ENCODE data around the gene LRRC1. TPM values are rescaled to one million over a fixed set of nuclear protein-coding genes. Genes with fewer than 3 reads are reported as not detected.

LRRC1 gene
- total RNA-seq, 1 donor from 2014 or later: 2.6 TPM

GRCh38 chr6:53831936-53832660, 37.3 kb downstream of the LRRC1 start:
- H3K4me3 Mint-ChIP-seq (ENCODE audit: unreplicated experiment): no peak overlapping the region
- H3K27me3 Mint-ChIP-seq (ENCODE audit: unreplicated experiment): peaks cover 2% of the 10 kb centered on the region
- TF ChIP-seq CTCF (IDR thresholded peaks at IDR 0.05; ENCODE audit: partially characterized antibody, unreplicated experiment): no peak
- no peaks in the 10 kb centered on the region for H3K36me3 Mint-ChIP-seq (ENCODE audit: unreplicated experiment)
- no peaks in the 10 kb centered on the region for H3K9me3 Mint-ChIP-seq (ENCODE audit: unreplicated experiment)
- no peak overlapping the region for H3K27ac Mint-ChIP-seq (ENCODE audit: unreplicated experiment)
- peaks cover 7% of the 10 kb centered on the region for H3K4me1 Mint-ChIP-seq (ENCODE audit: low read depth, unreplicated experiment)
- no peak for DNase-seq

GRCh38 chr6:53833155-53833554, 38.4 kb downstream of the LRRC1 start:
- Mint-ChIP-seq H3K27ac (ENCODE audit: unreplicated experiment) (no peak overlapping the region), H3K9me3 (ENCODE audit: unreplicated experiment) (no peaks in the 10 kb centered on the region), H3K36me3 (ENCODE audit: unreplicated experiment) (no peaks in the 10 kb centered on the region), H3K4me1 (ENCODE audit: low read depth, unreplicated experiment) (peaks cover 12% of the 10 kb centered on the region), H3K4me3 (ENCODE audit: unreplicated experiment) (no peak overlapping the region), H3K27me3 (ENCODE audit: unreplicated experiment) (peaks cover 2% of the 10 kb centered on the region)
- no peak for DNase-seq
- TF ChIP-seq CTCF (IDR thresholded peaks at IDR 0.05; ENCODE audit: partially characterized antibody, unreplicated experiment): no peak

- no peak overlapping the region for H3K27ac Mint-ChIP-seq (ENCODE audit: unreplicated experiment)
Observed at GRCh38 chr6:53834132-53834531, 39.3 kb downstream of the LRRC1 start.

GRCh38 chr6:53837865-53838769, 43.3 kb downstream of the LRRC1 start:
- Mint-ChIP-seq H3K4me1 (ENCODE audit: low read depth, unreplicated experiment) (peaks cover 10% of the 10 kb centered on the region), H3K9me3 (ENCODE audit: unreplicated experiment) (no peaks in the 10 kb centered on the region), H3K27ac (ENCODE audit: unreplicated experiment) (no peak overlapping the region), H3K27me3 (ENCODE audit: unreplicated experiment) (peaks cover 2% of the 10 kb centered on the region), H3K4me3 (ENCODE audit: unreplicated experiment) (no peak overlapping the region), H3K36me3 (ENCODE audit: unreplicated experiment) (no peaks in the 10 kb centered on the region)
- TF ChIP-seq CTCF (IDR thresholded peaks at IDR 0.05; ENCODE audit: partially characterized antibody, unreplicated experiment): no peak
- DNase-seq: no peak

More at GRCh38 chr6:53834132-53834531, 39.3 kb downstream of the LRRC1 start:
- DNase-seq: no peak
- no peaks in the 10 kb centered on the region for H3K36me3 Mint-ChIP-seq (ENCODE audit: unreplicated experiment)
- H3K27me3 Mint-ChIP-seq (ENCODE audit: unreplicated experiment): peaks cover 2% of the 10 kb centered on the region
- H3K4me1 Mint-ChIP-seq (ENCODE audit: low read depth, unreplicated experiment): peaks cover 12% of the 10 kb centered on the region
- no peaks in the 10 kb centered on the region for H3K9me3 Mint-ChIP-seq (ENCODE audit: unreplicated experiment)
- no peak for TF ChIP-seq CTCF (IDR thresholded peaks at IDR 0.05; ENCODE audit: partially characterized antibody, unreplicated experiment)
- H3K4me3 Mint-ChIP-seq (ENCODE audit: unreplicated experiment): no peak overlapping the region

Measured in glutamatergic neuron (in vitro differentiated cells).